HG03457 (cell line): ENCODE data around the gene PREPL.
A peak's percentile ranks its signal among the peaks of the same experiment; 100 is the strongest.
"Not testable (repeated sequence)": the region's sequence is repeated elsewhere in the genome, so short reads cannot be mapped to it uniquely, and the experiment has no call there.

Source experiments
- ATAC-seq: cut with Tn5 transposase; IDR thresholded peaks from one replicate; pipeline ENCODE4 v1.9.1; 2021; ENCODE audit warnings: moderate number of reproducible peaks; ENCODE audit not compliant: unreplicated experiment

The PREPL gene

DNA sequence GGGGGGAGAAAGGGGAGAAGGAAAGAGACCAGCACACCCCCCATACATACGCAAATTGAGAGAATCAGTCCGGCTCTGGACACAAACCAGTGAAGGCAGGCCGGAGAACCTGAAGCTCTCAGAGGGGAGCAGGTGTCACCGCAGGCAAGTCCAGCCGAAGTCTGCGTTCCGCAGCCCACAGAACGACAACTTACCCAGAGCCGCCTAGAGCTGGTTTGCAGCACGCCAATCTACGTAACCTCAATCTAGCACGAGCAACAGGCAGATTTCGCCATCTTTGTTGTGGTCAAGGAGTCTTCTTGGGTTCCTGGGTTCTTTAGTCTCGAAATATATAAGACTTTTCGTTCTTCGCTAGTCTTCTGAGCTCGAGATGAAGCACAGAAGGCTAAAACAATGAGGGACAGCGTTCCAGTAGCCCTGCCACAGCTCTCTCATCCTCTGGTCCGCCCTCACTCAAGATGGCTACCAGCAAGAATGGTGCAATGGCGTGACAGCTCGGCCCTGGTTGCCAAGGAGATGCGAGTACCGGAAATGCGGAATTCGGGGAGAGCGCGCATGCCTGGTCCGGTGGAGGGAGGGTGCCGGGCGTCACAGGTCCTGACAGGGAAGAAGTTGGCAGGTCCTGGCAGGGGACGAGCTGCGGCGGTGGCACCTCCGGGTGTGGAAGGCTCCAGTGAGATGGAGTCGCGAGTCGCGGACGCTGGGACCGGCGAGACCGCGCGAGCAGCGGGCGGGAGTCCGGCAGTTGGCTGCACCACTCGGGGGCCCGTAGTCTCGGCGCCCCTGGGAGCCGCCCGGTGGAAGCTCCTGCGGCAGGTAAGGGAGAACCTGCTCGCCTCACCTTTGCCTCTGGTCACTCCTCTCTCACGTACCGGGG lies at the start of gene PREPL, which contains the start of gene CAMKMT:
PREPL (minus strand) TSS at position 165 of the 877 bp plus-strand sequence. CDS start 15,152 bp downstream, outside the sequence.
CAMKMT (plus strand) TSS at position 618 of the 877 bp plus-strand sequence.
- peak; percentile 54 for ATAC-seq

- ATAC-seq: no peak
Observed at GRCh38 chr2:44398243-44398897, 37.1 kb upstream of the PREPL start.

DNA sequence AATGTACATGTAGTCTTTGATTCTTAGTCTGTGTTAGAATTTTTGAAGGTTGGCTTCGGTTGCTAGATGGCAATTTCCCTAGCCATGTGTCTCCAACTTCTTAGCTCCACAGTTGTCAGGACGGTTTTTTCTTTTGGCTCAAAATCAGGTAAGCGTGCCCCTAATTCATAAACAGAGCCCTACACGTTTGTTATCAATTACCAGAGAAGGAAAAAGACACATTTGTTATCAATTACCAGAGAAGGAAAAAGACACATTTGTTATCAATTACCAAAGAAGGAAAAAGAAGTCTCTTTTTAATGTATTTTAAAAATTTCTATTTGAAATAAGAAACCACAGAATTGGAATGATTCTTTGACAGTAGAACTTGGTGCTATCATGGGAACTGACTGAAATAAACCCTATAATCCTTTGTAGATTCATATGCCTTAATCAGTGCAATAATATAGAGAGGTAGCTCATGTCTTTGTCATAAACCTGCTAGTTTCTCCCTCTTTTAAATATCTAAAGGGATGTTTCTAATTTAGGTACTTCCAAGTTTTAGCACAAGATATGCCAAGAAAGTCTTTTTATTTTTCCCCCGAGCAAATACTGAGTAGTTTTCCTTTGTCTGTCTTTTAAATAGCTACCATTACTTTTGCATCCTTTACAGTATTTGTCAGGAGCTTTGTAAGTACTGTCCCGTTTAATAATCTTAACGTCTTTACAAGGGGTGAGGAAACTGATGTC lies 36.3 kb upstream of the PREPL start:
- ATAC-seq: no peak

GRCh38 chr2:44392338-44392943 lies 31.1 kb upstream of the PREPL start:
- ATAC-seq: no peak

GRCh38 chr2:44389895-44390294 lies 28.6 kb upstream of the PREPL start:
- no peak for ATAC-seq

GRCh38 chr2:44388877-44389276 lies 27.6 kb upstream of the PREPL start:
- ATAC-seq: no peak

DNA sequence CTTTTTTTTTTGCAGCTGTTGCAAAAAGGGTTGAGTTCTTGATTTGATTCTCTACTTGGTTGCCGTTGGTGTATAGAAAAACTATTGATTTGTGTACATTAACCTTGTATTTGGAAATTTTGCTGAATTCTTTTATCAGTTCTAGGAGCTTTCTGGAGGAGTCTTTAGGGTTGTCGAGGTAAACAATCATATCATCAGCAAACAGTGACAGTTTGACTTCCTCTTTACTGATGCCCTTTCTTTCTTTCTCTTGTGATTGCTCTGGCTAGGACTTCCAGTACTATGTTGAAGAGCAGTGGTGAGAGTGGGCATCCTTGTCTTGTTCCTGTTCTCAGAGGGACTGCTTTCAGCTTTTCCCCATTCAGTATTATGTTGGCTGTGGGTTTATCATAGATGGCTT lies 23.9 kb upstream of the PREPL start:
- ATAC-seq: not testable (repeated sequence)

GRCh38 chr2:44377486-44377885 lies 16.2 kb upstream of the PREPL start:
- no peak for ATAC-seq

DNA sequence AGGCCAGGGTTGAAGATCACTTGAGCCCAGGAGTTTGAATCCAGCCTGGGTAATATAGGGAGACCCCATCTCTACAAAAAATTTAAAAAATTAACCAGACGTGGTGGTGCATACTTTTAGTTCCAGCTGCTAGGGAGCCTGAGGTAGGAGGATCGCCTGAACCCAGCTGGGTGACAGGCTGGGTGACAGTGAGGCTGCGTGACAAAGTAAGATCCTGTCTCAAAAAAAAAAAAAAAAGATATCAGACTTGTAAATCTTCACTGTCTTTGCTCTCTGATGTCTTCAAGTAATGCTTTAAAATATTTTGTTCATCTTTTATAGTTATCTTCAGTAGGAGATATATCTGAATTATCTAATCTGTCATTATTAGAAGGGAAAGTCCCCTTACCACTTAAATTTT lies 11.0 kb upstream of the PREPL start:
- no peak for ATAC-seq

GRCh38 chr2:44371445-44371844 lies 10.2 kb upstream of the PREPL start:
- no peak for ATAC-seq

- ATAC-seq: no peak
Observed at GRCh38 chr2:44369392-44369791, 8.1 kb upstream of the PREPL start.

DNA sequence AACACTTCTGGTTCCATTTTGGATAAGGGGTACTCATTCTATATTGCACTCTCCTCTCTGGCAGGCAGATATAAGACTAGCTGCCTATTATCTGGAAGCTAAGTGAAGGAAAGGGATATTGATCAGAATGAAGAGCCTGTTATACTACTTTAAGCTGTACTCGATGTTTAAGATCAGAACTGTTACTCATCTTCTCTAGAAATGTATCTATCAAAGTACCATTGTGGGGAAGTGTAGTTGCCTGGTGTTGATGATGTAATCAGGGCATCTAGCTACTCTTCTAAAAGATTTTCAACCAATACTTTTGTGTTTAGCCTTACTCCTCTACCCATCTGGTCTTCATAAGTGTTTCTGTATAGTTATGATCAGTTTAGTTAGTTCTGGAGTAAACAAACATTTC lies 6.3 kb upstream of the PREPL start:
- no peak for ATAC-seq

- no peak for ATAC-seq
Observed at GRCh38 chr2:44364604-44365003, 3.3 kb upstream of the PREPL start.

DNA sequence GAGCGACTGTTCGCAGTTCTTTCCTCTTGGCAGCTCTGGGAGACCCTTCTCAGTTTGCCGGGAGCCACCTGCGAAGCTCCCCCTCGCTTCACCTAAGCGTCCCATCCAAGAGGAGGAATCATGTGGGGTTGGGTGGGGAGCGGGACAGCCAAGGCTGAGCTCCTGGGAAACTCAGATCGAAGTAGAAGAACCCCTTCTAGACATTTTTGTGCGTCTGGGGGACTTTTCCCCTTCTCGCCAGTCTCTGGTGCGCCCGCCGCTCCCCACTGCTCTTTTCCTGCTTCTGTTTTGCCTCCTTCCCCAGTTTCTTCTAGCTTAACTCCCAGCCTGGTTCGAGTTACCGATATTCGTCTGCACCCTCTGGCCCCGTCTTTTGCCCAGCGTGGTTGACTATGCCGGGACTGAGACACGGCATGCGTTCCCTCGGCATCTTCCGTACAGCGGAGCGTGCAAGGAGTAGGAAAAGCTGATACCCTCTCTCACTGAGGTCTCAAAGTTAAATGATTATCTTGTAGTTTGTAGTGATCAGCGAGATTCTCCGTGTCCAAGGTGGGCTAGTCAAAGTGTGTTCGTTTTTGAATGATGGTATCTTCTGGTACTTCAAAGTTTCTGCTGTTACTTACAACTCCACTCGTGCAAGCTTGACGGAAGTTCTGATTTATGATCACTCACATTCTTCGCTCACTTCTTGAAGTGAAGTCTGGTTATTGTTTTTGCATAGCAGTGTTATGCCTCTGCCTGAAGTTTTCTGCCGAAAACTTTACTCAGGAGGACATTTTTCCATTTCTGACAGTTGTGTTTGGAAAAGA lies 1.1 kb upstream of the PREPL start:
- peak; percentile 7 for ATAC-seq

DNA sequence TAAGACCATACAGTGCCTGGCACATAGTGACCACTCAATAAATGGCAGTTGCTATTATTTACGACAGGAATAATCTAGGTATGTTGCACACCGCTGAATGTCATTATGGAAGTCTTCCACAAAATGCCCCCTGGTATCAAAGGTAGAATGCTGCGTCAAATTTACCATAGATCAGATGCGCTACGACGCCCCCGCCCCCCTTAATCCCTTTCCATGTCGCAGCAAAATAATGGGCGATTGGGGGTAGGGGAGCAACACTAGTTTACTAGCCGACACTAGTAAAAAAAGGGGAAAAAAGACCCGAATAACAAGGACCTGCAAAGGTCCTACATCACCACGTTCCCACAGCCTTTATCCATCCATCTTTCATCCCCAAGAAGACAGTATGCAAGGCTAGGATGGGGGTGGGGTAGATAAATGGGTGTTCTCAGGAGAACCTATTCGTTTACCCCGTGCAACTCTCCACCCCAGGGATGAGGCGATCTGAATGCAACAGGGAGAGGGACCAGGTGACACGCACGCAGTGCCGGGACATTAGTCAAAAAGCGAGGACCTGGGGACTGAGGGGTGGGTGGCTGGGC lies 455 bp downstream of the PREPL start:
- no peak for ATAC-seq

DNA sequence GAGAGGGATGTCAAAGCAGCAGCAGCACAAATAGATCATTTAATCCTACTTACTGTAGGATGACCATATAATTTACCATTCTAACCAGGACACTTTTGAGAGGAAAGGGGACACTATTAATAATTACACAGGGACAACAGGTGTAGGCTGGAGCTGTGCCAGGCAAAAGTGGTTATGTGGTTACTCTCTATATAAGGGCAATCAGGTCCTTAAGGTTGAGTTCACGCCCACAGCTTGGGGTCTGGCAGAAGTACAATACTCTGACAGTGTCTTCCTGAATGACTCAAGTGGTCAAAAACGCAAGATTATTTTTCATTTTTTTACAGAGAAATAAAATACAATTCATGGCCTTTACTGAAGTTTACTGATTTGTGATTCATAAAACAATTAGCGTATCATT lies 2.8 kb downstream of the PREPL start:
- ATAC-seq: no peak

GRCh38 chr2:44354761-44355160 lies 6.5 kb downstream of the PREPL start:
- ATAC-seq: no peak

GRCh38 chr2:44352510-44352909 lies 8.8 kb downstream of the PREPL start:
- no peak for ATAC-seq

- no peak for ATAC-seq
Observed at GRCh38 chr2:44351676-44352075, 9.6 kb downstream of the PREPL start.

- ATAC-seq: no peak
Observed at GRCh38 chr2:44351088-44351487, 10.2 kb downstream of the PREPL start.
